SHP77 (cell line): ENCODE results near the gene TMEM223.
"Not testable (repeated sequence)": the region's sequence is repeated elsewhere in the genome, so short reads cannot be mapped to it uniquely, and the experiment has no call there.

Experiments used
- DNase-seq, 2 experiments: peaks; one replicate each; lab custom pipeline; 2025; lab: John Stamatoyannopoulos, UW

The TMEM223 gene, protein sequence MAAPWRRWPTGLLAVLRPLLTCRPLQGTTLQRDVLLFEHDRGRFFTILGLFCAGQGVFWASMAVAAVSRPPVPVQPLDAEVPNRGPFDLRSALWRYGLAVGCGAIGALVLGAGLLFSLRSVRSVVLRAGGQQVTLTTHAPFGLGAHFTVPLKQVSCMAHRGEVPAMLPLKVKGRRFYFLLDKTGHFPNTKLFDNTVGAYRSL

DNA sequence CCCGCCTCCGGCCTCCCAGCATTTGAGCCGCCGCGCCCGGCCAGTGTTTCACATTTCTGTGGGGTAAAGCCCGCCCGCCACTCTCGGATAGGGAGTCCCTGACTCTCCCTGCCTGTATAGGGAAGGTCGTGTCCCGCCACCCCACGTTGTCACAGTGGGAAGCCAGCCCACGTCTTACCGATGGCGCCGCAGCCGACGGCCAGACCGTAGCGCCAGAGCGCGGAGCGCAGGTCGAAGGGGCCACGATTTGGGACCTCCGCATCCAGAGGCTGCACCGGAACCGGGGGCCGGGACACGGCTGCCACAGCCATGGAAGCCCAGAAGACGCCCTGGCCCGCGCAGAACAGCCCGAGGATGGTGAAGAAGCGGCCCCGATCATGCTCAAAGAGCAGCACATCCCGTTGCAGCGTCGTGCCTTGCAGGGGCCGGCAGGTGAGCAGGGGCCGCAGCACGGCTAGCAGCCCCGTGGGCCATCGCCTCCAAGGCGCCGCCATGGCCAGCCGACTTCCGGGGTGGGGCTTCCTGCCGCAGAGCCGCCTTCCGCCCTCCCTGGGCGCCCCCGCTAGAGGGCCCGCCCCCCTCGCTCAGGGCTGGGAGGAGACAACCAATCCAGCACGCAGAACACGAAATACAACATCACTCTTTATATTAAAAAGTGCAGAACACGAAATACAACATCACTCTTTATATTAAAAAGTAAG is at the start of gene TMEM223:
Gene TMEM223, minus strand, starts transcription at position 506 of the 701 bp plus-strand sequence. Its CDS starts 12 bp downstream, at position 494.
- peak; percentile 59 to 81 for DNase-seq

DNA sequence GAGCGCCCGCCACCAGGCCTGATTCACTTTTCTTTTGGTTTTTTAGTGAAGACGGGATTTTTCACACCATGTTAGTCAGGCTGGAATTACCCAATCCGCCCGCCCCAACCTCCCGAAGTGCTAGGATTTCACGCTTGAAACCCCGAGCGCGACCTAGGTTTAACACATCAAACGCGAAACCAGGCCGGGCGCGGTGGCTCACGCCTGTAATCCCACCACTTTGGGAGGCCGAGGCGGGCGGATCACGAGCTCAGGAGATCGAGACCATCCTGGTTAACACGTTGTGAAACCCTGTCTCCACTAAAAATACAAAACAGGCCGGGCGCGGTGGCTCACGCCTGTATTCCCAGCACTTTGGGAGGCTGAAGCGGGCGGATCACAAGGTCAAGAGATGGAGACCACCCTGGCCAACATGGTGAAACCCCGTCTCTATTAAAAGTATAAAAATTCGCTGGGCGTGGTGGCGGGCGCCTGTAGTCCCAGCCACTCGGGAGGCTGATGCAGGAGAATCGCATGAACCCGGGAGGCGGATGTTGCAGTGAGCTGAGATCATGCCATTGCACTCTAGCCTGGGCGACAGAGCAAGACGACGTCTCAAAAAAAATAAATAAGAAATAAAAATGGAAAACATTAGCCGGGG is 49.0 kb upstream of the TMEM223 start:
- DNase-seq: peak; percentile 80 to 87

DNA sequence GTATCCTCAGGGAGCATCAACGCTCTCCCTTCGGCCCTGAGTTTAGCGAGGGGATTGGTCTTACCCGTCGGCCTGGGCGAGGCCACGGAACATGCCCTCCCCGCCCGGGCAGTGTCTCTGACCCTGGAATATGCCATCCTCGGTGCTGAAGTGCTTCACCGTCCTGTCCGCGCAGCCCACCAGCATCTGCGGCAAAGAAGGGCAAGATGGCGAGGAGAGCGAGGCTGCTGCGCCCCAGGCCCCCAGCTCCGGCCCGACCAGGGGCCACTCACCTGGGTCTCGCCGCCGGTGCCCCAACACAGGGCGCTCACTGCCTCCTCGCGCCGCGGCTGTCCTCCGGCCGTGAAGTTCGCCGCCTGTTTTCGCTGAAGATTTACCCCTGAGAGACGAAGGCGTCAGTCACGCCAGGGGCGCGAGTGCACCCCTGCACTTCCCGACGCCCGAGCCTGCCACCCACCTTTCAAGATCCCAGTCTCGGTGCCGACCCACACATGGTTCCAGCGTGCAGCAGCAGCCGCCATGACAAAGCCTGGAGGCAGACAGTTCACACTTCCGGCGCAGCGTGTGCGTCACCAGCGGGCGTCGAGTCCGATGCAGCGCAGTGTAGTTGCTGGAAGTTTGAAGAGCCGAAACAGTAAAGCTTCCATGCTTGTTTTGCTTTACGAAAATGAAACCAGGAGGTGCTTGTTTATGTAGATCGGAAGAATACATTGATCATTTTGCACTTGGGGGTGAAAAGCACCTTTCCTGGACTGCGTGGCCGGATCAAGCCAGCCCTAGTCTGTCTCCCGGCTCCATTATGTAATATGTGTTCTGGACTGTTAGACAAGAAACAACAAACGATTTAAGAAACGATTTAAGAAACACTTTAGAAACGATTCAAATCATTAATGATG is 47.5 kb upstream of the TMEM223 start, which contains the start of gene WDR74:
Gene WDR74, minus strand, starts transcription at position 541 of the 896 bp plus-strand sequence. Its CDS starts 20 bp downstream, at position 521.
- peak; percentile 86 to 89 for DNase-seq

DNA sequence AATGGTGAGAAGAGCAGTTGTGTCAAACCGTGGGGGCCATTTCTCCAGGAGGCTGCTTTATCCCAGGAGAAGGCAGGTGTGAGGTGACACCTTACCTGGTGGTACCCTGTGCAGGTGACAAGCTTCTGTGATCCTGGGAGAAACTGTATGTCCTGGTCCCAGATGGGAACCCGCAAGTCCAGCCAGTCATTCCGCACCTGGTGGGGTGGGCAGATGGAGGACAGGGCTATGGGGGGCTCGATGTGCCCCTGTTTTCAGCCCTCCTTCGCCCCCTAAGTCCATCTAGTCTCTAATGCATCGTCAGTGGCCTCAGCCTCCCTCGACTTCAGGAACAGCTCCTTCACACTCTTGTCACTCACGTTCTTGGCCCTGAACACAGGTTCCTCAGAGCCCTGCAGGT is 43.5 kb upstream of the TMEM223 start:
- DNase-seq: no peak

DNA sequence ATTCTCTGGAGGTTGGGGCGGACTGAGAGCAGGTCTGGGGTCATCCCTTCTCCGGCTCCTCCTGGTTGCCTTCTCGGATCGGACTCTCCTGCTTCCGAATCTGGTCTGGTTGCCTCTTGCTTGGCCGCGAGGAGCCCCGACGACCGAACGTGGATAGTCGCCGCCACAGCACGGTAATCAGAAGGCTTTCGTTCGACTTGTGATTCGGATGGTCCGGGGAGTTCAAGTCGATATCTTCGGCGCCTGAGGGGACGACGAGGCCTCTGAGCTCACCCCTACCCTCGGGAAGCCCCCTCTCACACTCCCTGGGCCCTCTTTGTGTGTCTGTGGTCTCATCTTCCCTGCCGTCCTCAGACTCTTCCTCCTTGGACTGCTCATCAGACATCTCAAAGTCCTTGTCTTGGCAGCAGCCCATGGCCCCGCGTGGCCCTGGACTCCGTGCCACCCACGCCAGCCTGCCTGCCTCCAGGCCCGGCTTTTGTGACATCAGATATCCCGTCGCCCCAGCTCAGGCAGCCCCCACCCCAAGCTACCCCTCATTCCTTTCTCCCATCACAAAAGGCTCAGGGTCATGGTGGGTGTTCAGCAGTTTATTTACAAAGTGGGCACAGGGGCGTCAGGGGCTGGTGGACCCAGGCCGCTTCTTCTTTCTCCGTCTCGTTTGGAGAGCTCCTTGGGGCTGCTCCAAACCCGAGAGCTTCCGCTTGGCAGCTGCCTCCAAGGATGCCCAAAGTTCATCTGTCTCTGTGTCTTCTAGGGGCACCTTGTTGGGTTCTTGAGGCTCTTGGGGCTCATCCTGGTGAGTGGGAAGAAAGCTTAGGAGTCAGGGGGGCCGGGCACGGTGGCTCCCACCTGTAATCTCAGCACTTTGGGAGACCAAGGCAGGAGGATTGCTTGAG is 40.8 kb upstream of the TMEM223 start, which contains the start of gene TEX54:
Gene TEX54, minus strand, starts transcription at position 506 of the 899 bp plus-strand sequence.
- peak in 1 of 2 experiments; percentile 70 for DNase-seq

DNA sequence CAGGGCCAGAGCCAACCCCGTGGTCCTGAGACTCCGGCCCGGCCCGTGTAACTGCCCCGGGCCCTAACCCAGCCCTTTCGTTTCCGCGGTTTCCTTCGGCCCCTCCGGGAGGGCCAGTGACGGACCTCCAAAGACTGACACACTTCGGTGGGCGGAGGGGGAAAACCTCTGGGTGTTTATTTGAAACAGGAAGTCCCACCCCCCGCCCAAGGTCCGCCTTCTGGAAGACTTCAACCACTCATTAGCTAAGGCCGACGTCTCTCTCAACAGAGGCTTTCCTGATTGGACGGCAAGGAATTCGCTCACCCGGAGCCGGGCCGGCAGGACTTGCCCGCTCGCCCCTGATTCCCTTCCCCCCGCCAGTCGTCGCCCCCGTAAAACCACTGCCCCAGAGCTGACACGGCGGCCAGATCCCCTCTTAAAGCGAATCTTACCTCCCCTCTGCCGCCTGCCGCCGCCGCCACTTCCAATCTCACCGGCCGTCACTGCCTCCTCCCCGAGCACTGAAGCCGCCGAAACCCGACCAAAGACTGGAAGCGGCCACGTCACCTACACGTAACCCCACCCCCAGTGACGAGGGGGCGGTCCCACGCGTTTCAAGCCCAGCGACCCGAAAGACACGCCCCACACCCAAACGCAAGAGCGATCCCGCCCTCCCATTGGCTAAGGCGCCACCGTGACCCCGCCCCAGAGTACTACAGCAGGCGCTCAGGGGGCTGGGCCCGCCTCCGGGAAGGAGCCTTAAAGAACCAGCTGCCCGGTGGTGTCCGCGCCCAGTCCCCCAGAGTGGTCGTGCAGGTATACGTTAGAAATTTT is 39.9 kb upstream of the TMEM223 start, which contains the start of gene STX5:
Gene STX5, minus strand, starts transcription at position 532 of the 816 bp plus-strand sequence. CDS start 808 bp downstream, outside the sequence.
- peak; percentile 95 to 97 for DNase-seq

DNA sequence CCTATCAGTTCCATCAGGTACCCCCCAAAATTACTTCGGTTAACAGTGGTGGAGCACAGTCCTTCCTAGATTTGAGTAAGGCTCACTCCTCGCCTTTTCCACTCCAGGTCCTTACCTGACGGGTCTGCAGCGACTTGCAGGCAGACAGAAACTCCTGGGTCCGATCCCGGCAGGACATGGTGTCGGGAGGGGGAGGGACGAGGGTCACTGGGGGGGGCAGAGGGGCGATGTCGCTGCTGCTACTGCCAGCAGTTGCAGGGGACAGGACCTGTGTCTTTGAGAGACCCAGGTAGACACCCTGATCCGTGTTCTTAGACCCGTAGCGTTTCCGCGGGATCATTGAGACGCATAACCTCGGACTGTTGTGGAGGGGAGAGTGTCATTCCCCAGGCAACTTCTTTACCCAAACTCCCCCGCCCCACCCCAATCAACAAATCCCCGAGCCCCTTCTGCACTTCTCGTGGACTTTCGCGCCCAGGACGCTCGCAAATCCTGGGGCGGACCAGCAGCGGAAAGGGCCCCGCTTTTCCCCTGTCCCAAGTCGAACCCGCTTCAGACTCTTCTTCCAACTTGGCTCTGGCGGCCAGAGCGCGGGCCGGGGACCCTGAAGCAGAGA is 39.2 kb upstream of the TMEM223 start:
- DNase-seq: peak in 1 of 2 experiments; percentile 48

DNA sequence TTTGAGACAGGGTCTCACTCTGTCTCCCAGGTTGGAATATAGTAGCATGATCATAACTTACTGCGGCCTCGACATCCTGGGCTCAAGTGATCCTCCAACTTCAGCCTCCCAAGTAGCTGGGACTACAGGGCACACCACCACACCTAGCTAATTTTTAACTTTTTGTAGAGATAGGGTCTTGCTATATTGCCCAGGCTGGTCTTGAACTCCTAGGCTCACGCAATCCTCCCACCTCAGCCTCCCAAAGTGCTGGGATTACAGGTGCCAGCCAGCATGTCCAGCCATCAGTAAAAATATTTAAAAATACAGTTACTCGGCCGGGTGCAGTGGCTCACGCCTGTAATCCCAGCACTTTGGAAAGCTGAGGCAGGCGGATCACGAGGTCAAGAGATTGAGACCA is 36.3 kb upstream of the TMEM223 start:
- not testable (repeated sequence) for DNase-seq

DNA sequence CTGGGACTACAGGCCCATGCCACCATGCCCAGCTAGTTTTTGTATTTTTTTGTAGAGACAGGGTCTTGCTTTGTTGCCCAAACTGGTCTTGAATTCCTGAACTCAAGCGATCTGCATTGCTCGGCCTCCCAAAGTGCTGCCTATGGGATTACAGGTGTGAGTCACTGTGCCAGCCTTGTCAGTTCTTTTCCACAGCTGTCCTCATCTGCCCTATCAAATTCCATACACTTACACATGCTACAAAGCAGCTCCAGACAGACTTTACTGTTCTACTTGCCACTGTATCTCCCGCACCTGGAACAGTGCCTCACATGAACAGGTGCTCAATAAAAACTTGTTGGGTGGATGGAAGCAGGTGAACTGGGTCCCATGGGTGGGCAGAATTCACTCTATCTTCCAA is 31.9 kb upstream of the TMEM223 start:
- no peak for DNase-seq

DNA sequence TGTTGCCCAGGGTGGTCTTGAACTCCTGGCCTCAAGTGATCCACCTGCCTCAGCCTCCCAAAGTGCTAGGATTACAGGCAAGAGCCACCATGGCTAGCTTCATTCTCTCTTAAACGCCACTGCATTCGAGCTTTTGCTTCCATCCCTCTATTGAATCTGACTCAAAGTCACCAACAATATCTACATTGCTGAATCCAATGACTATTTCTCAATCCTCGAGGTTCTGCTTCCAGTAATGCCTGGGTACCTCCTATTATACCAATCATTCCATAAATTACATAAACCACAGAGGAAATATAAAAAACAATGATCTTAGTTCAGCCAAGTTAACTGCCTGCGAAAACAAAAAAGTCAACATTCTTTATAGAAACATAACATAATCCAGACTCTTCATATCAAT is 25.3 kb upstream of the TMEM223 start:
- no peak for DNase-seq

DNA sequence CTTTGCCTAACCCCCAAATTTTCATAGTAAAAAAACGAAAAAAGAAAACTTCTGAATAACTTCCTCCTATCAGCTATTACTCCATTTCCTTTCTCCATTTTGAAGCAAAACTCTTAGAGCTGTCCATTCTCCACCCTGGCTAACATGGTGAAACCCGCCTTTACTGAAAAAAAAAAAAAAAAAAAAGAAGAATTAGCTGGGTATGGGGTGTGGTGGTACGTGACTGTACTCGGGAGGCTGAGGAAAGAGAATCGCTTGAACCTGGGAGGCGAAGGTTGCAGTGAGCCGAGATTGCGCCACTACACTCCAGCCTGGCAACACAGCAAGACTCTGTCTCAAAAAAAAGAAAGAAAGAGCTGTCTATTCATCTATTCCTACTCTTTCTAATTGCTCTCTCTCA is 24.8 kb upstream of the TMEM223 start:
- DNase-seq: no peak

DNA sequence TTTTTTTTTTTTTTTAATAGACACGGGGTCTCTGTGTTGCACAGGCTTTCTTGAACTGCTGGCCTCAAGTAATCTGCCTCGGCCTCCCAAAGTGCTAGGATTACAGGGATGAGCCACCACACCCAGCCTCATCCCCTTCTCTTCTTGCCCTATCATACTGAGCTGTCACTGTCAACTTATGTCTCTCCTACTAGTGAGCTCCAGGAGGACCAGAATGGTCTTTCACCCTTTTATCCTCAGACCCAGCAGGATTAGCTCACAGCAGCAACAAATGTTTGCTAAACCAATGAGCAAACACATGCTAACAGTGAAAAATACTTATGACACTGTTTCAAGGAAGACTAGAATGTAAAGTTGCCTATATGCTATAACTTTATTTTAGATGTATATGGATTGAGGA is 19.9 kb upstream of the TMEM223 start:
- no peak for DNase-seq

DNA sequence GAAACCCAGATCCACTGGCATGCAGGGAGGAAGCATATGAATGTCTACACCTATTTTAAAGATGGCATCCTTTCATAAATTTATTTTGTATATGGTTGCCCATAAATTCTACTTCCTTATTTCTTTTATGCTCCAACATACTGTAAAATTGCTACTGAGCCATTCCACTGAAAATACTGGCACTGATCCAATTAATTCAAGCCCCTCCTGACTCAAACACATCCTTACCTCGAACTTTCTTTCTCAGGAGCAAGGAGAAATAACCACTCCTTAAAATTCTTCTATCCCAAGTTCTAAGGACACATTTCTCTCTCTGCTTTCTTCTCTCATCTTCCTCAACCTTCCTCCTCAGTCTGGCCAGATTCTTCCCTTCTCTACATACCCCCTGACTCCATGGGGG is 18.9 kb upstream of the TMEM223 start:
- no peak for DNase-seq

DNA sequence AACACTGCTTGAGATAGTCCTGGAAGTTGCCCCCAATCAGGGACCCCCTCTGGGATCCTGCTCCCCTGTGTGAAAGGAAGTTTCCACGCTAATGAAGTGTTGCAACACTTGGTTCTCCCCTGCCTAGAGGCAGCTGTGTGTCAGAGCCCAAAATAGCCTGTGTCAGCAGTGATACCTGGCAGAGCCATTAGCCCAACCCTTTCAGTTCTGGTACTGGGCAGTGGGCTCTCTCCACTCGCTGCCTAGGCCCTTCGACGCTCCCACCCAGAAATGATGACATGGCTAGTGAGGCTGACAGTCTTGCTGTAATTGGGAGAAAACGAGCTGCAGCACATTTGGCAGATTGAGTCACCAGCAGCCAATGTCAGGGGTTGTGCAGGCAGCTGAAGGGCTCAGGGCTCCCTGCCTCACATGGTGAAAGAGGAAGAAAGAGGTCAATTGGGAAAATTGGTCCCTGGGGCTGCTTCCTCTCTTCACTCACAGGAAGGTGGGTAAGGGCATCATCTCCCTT is 14.9 kb upstream of the TMEM223 start:
- DNase-seq: peak in 1 of 2 experiments; percentile 22

DNA sequence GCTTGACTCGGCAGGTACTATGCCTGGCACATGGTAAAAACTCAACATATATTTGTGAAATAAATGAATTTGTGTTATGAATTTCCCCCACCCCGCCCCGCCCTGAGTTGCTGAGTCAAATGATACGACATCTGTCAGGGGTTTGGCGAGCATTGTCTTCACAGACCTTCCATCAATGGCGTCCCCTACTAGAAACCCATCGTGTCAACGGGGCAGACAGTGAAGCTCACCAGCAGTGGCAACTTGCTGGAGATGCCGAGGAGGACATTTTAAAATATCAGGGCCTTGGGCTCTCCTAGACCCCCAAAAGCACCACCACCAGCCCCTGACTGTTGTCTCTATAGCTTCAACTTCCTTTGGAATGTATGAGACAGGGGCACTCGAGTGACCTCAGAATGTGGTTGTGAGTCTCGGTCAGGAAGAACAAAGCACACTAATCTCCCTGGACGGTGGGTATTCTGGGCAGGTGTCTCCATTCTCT is 14.2 kb upstream of the TMEM223 start:
- DNase-seq: peak; percentile 35 to 37

DNA sequence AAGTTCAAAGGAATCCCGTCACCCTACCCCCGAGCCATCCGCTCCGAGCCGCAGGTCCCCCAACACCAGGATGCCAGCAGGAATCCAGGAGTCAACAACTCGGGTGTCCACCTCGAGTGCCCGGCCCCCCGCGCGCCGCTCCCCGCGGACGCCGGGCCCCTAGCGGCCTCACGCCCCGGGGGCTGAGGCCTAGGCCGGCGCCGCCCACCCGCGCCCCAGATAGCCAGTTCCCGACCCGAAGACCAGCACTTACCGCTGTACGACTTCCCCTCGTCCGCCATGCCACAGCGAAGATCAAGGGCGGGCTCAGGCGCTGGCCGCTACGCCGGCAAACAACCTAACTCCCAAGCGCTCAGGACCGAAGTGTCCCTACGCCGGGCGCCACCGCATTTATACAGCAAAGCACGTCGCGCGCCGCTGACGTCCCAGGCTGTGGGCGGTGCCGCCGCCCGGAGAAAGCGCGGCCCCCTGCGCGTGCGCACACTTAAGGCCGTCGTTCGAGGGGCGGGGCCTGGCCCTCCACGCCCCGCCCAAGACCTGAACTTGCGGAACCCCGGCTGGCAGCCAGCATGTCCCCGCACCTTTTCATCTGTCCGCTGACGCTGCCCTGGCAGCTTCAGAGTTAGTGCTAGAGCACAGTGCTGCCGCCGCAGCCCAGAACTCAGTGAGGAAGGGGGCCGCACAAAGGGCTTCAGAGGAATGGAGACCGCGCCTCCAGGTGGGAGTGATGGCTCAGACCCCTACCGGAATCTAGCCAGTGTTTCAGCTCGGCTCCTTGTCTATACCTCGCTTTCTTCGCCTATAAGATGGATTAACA is 13.5 kb upstream of the TMEM223 start, which contains the start of gene NXF1:
Gene NXF1, minus strand, starts transcription at position 365 of the 817 bp plus-strand sequence. Its CDS starts 84 bp downstream, at position 281.
- DNase-seq: peak; percentile 83 to 90

DNA sequence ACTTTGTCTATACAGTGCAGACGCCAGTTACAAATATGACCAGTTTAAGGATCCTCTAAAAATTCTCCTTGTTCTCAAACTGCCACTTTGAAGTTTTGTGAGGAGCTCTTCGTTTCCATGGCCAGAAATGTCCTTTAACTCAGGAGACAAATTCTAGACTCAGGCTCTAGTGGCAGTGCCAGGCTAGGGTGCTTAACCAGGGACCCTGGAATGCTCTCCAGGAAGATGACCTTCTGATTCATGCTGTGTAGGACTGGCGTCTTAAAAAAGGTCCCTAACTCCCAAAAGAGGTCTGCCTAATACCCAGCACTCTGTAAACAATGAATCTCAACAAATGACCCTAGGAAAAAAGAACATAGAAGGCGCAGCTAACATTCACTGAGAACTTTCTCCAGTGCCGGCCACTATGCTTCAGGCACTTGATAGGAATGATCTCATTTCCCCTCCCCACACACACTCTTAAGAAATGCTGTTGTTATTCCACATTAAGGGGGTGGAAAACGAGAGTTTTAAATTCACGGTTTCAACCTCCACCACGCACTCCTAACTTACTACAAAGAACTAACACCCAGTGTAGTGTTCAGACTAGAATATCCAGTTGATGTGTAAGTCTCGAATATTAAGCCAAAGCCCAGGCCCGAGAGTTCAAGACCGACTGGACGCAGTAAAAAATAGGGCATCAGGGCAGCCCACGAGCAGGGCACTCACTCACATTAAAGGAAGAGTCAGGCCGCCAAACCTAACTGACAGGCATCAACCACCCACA is 12.7 kb upstream of the TMEM223 start:
- DNase-seq: no peak
